Aorta (tissue), 5 donors: Measurements from ENCODE around the gene COA3. TPM values are rescaled to one million over a fixed set of nuclear protein-coding genes. Genes with fewer than 3 reads are reported as not detected.

Source experiments
- ATAC-seq: fragments of 200-7000 bp; cut with Tn5 transposase; one replicate; pipeline ENCODE4 v1.9.1; 2022; ENCODE audit warnings: moderate library complexity; ENCODE audit not compliant: low FRiP score
- DNase-seq, 2 donors: peaks; one replicate each; pipeline ENCODE4 v3.0.0-alpha.2; 2020
- H3K27ac ChIP-seq, 2 donors: one replicate each; pipeline ENCODE4 v1.5.1; 2013; ENCODE audit warnings: low read length in 2 of 2, mild to moderate bottlenecking in 2 of 2, moderate library complexity in 2 of 2, control low read depth in 1 of 2, inconsistent platforms in 1 of 2, low read depth in 1 of 2
- H3K27me3 ChIP-seq, 2 donors: one replicate each; pipeline ENCODE4 v1.6.1; 2013; ENCODE audit warnings: control low read depth in 1 of 2, low read length in 1 of 2, mild to moderate bottlenecking in 1 of 2, moderate library complexity in 1 of 2; ENCODE audit not compliant: insufficient read depth in 2 of 2, control insufficient read depth in 1 of 2
- H3K36me3 ChIP-seq, 2 donors: one replicate each; pipeline ENCODE4 v1.6.1; 2013; ENCODE audit warnings: control low read depth in 1 of 2, low read length in 1 of 2, mild to moderate bottlenecking in 1 of 2; ENCODE audit not compliant: insufficient read depth in 2 of 2, control insufficient read depth in 1 of 2
- H3K4me1 ChIP-seq, 2 donors: one replicate each; pipeline ENCODE4 v1.6.1; 2013; ENCODE audit warnings: low read length in 2 of 2, control low read depth in 1 of 2, mild to moderate bottlenecking in 1 of 2, moderate library complexity in 1 of 2; ENCODE audit not compliant: insufficient read depth in 2 of 2, control insufficient read depth in 1 of 2
- H3K4me3 ChIP-seq, 2 donors: one replicate each; pipeline ENCODE4 v1.5.1; 2013; ENCODE audit warnings: low read length in 2 of 2, control low read depth in 1 of 2, mild to moderate bottlenecking in 1 of 2
- H3K9me3 ChIP-seq: one replicate; pipeline ENCODE4 v1.6.1; 2013; ENCODE audit warnings: mild to moderate bottlenecking, low read length; ENCODE audit not compliant: control insufficient read depth
- WGBS, 2 donors: extraction: QIAGEN DNeasy Blood & Tissue Kit; methylation state at CpG; one replicate each; pipeline ENCODE4 v1.1.7; 2013; 5-methylcytosine and 5-hydroxymethylcytosine counted together
- intact Hi-C, 2 donors: fragments of 100-400 bp; cut with DNase I; formaldehyde crosslinking; loops; one replicate each; pipeline versions ENCODE4 v1.14.2 to v1.15.0; 2022
- polyA plus RNA-seq, 2 donors: library from polyadenylated mRNA; stranded (reverse); fragments of 200-250 nt; gene quantifications; one replicate each; pipeline ENCODE4 v1.2.3, GENCODE V29; 2013
- total RNA-seq, 2 donors: library from RNA; stranded (reverse); fragmentation: NEBNext Ultra II Directional; extraction: Animal tissue kit (Norgen Biotek cat#: 25700); gene quantifications; one replicate each; pipeline ENCODE4 v1.2.1, GENCODE V29; 2021
- donor health status: healthy with polysubstance abuse.
- donor health status: Bipolar disorder and iron deficiency.
- donor health status: DM: no; HTN: no; CAD: no.
- donor health status: DM: no; HTN: no; CAD: no.
- donor health status: DM: yes; HTN: yes; CAD: no.

The COA3 gene
- total and polyA plus RNA-seq, 4 donors = 31.7 to 117 (median 55.4) TPM

DNA sequence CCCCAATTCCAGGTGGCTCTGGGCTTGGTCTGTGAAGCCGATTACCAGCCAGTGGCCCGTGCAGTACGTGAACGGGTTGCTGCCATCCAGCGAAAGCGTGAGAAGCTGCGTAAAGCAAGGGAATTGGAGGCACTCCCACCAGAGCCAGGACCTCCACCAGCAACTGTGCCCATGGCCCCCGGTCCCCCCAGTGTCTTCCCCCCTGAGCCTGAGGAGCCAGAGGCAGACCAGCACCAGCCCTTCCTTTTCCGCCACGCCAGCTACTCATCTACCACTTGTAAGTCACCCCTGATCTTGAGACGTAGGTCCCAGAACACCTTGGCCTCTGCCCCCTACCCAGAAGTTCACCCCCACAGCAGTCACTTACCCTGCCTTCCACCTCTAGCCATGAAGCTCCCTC is 11.2 kb downstream of the COA3 start:
- intact Hi-C loops = no loop called here

DNA sequence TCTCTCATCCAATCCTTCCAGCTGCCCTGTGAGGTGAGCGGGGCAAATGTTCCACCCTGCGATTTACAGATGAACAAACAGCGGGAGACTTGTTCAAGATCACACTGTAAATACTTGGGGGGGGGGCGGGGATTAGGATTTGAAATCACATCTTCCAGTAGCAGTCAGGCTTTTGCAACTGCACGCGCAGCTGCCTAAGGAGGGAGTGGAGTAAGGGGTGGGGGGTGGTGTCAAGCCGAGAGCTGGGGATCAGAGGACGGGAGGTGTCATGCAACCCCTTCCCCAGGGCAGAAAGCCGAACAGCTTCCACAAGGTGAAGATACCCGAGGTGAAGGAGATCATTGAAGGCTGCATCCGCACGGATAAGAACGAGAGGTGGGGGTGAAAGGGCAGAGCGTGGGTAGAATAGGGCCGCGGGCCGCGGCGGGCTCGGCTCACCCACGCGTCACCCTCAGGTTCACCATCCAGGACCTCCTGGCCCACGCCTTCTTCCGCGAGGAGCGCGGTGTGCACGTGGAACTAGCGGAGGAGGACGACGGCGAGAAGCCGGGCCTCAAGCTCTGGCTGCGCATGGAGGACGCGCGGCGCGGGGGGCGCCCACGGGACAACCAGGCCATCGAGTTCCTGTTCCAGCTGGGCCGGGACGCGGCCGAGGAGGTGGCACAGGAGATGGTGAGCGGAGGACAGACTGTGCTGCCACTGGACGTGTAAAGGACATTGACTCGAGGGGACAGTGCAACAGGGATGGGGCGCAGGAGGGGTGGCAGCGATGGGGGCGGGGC is 13.5 kb downstream of the COA3 start:
- no peak for ATAC-seq
- WGBS, 2 donors = 21 to 40% methylated on average over 52 of the region's 52 CpGs
- no peaks in the 10 kb centered on the region for H3K9me3 ChIP-seq
- H3K4me3 ChIP-seq = no peak overlapping the region
- H3K27ac ChIP-seq = no peak overlapping the region
- no peaks in the 10 kb centered on the region for H3K36me3 ChIP-seq
- intact Hi-C loops = no loop called here
- DNase-seq = no peak
- no peaks in the 10 kb centered on the region for H3K27me3 ChIP-seq
- H3K4me1 ChIP-seq = no peaks in the 10 kb centered on the region

More for the DNA sequence above, 11.2 kb downstream of the COA3 start:
- Histone ChIP-seq H3K4me3 (no peak overlapping the region), H3K27me3 (no peaks in the 10 kb centered on the region), H3K9me3 (no peaks in the 10 kb centered on the region), H3K27ac (no peak overlapping the region), H3K4me1 (no peaks in the 10 kb centered on the region), H3K36me3 (no peaks in the 10 kb centered on the region)
- WGBS, 2 donors = 86 to 89% methylated on average over 11 of the region's 11 CpGs
- ATAC-seq = no peak
- DNase-seq = no peak

DNA sequence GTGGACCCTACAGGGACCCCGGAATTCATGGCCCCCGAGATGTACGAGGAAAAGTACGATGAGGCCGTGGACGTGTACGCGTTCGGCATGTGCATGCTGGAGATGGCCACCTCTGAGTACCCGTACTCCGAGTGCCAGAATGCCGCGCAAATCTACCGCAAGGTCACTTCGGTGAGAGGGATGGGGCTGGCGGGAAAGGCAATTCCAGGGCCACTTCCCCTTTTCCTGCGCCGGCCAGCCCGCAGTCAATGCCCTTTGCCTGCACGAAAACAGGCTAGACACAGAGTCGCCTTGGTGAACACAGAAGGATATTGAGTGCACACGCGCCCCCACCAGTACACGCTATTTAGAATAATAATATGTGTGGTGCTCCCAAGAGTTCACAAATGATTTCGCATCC is 14.1 kb downstream of the COA3 start:
- intact Hi-C loops = no loop called here
- no peaks in the 10 kb centered on the region for H3K36me3 ChIP-seq
- WGBS, 2 donors = 52 to 55% methylated on average over 25 of the region's 25 CpGs
- no peaks in the 10 kb centered on the region for H3K4me1 ChIP-seq
- ATAC-seq (no peak), DNase-seq (no peak)
- H3K9me3 ChIP-seq = no peaks in the 10 kb centered on the region
- no peak overlapping the region for H3K4me3 ChIP-seq
- H3K27ac ChIP-seq = no peak overlapping the region
- no peaks in the 10 kb centered on the region for H3K27me3 ChIP-seq

DNA sequence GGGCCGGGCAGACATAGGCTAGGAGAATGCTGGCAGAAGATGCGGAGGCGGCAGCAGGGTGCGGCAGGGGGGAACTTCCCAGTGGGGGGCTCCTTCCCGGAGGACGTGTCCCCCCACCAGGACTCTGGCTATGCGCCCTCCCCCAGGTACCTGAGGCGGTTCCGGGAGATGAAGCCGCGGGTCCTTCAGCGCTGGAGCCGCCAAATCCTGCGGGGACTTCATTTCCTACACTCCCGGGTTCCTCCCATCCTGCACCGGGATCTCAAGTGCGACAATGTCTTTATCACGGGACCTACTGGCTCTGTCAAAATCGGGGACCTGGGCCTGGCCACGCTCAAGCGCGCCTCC is 14.7 kb downstream of the COA3 start:
- intact Hi-C loops = no loop called here
- Histone ChIP-seq H3K27me3 (no peaks in the 10 kb centered on the region), H3K9me3 (no peaks in the 10 kb centered on the region), H3K4me3 (no peak overlapping the region), H3K36me3 (peaks cover 0 to 2% of the 10 kb centered on the region in 2 donors), H3K27ac (no peak overlapping the region), H3K4me1 (no peaks in the 10 kb centered on the region)
- 42% methylated on average over 22 of the region's 22 CpGs for WGBS, 2 donors
- DNase-seq = no peak
- ATAC-seq = no peak

DNA sequence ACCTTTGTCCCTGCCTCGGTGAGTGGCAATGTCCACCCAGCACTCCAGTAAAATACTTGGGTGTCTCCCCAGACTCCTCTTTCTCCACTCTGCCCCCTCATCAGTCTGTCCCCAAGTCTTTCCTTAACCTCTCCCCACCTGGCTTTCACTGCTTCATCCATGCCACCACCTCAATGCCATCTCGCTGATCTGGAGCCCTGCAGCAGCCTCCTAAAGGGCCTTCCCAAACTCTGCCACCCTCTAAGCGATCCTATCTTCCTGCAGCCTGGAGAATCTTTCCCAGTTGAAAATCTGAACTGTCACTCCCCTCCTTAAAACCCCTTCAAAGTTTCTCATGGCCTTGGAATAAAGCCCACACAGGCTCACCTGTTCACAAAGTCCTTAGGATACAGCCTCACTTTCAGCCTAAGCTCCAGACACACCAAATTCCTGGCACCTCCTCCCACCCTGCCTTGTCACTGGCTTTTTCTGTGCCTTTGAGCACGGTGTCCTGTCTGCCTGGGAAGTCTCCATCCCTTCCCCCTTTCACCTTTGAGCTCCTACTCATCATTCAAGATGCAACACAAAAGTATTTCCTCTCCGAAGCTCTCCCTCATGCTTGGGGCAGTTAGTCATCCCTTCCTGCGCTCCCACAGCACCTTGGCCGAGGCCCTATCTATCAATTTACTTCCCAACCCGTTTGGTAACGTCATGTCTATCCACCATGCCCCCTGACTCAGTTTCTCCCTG is 15.3 kb downstream of the COA3 start:
- no peak for DNase-seq
- H3K27ac ChIP-seq = no peak overlapping the region
- no peaks in the 10 kb centered on the region for H3K27me3 ChIP-seq
- H3K4me3 ChIP-seq = no peak overlapping the region
- 58 to 61% methylated on average over 9 of the region's 9 CpGs for WGBS, 2 donors
- intact Hi-C loops = no loop called here
- H3K4me1 ChIP-seq = no peaks in the 10 kb centered on the region
- H3K36me3 ChIP-seq = peaks cover 0 to 2% of the 10 kb centered on the region in 2 donors
- no peaks in the 10 kb centered on the region for H3K9me3 ChIP-seq
- no peak for ATAC-seq

DNA sequence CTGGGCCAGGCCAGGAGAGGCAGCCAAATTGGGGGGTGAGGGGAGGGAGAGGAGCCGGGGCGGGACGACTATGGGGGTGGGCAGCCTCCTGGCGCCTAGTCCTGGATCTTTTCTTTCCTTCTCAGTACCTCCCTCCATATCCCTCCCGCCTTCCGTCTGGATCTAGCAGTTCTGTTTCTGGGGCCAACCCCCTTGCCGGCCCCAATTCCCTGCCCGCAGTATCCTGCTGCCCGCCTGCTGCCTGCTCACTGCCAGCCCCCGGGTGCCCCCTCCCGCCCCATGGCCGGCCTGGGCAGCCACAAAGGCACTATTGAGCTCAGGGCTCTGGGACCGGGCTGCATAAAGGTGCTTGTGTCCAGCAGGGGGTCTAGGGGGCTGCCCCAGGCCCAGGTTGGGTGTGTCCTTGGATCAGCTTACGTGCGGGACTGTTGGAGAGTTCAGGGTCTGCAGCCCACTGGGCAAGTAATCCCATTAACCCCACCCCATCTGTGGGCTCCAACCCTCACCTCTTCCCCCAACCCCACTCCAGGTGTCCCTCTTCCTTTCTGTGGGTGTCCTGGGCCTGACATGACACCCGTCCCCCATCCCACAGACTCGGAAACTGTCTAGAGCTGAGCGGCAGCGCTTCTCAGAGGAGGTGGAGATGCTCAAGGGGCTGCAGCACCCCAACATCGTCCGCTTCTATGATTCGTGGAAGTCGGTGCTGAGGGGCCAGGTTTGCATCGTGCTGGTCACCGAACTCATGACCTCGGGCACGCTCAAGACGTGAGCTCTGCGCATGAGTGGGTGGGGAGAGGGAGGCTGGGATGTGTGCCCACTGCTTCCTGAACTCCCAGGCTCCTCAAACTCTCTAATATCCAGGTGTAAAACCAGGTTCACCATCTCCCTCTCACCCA is 16.1 kb downstream of the COA3 start:
- intact Hi-C loops = no loop called here
- H3K9me3 ChIP-seq = no peaks in the 10 kb centered on the region
- no peaks in the 10 kb centered on the region for H3K27me3 ChIP-seq
- no peaks in the 10 kb centered on the region for H3K4me1 ChIP-seq
- H3K36me3 ChIP-seq = peaks cover 0 to 2% of the 10 kb centered on the region in 2 donors
- 30 to 40% methylated on average over 29 of the region's 29 CpGs for WGBS, 2 donors
- ATAC-seq = no peak
- no peak overlapping the region for H3K4me3 ChIP-seq
- no peak overlapping the region for H3K27ac ChIP-seq
- DNase-seq = no peak

DNA sequence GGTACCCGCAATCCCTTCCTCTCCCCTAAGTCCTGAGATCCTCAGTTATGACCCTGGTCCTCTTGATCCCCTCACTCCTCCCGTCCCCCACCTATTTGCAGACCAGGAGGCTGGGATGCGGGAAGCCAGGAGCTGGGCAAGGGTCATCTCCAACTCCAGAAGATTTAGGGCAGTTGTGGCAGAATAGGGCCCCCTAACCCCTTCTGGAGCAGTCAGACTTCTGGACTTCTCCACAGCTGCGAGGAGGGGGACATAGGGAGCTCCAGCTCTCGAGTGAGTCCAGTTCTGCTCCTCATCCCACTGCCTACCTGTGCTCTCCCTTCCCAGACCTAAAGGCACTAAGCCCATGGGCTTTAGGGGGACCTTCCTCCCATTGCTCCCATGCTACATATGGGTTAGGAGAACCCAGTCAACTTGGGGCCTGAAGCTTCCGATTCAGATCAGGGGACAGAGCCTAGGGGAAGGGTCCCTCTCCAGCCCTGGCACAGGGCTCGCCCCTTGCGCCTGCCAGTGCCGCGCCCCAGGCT is 16.8 kb downstream of the COA3 start:
- DNase-seq (no peak), ATAC-seq (peak; percentile 19)
- H3K36me3 ChIP-seq = peaks cover 0 to 2% of the 10 kb centered on the region in 2 donors
- intact Hi-C loops = no loop called here
- H3K27ac ChIP-seq = no peak overlapping the region
- H3K4me1 ChIP-seq = no peaks in the 10 kb centered on the region
- H3K27me3 ChIP-seq = no peaks in the 10 kb centered on the region
- H3K4me3 ChIP-seq = no peak overlapping the region
- WGBS, 2 donors = 30 to 36% methylated on average over 10 of the region's 10 CpGs
- H3K9me3 ChIP-seq = no peaks in the 10 kb centered on the region

DNA sequence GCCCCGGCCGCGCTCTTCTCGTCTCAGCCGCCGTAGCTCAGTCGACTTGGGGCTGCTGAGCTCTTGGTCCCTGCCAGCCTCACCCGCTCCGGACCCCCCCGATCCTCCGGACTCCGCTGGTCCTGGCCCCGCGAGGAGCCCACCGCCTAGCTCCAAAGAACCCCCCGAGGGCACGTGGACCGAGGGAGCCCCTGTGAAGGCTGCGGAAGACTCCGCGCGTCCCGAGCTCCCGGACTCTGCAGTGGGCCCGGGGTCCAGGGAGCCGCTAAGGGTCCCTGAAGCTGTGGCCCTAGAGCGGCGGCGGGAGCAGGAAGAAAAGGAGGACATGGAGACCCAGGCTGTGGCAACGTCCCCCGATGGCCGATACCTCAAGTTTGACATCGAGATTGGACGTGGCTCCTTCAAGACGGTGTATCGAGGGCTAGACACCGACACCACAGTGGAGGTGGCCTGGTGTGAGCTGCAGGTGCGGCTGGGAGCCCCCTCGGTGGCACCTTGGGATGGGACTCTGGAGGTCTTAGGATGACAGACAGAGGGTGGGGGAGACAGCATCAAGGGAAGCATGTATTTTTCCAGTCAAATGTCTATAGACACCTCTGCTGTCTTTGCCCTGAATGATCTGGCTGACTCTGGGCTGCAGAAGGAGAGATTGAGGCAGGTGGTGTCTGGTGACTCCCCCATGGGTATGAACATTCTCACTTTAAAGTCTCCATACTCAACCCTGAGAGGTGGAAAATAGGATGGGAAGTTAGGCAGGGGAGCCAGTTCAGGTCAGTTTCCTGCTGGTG is 17.5 kb downstream of the COA3 start:
- H3K4me3 ChIP-seq = no peak overlapping the region
- H3K27me3 ChIP-seq = no peaks in the 10 kb centered on the region
- no peaks in the 10 kb centered on the region for H3K4me1 ChIP-seq
- H3K9me3 ChIP-seq = no peaks in the 10 kb centered on the region
- H3K36me3 ChIP-seq = peaks cover 0 to 2% of the 10 kb centered on the region in 2 donors
- DNase-seq = no peak
- intact Hi-C loops = no loop called here
- H3K27ac ChIP-seq = no peak overlapping the region
- WGBS, 2 donors = 6 to 8% methylated on average over 39 of the region's 39 CpGs
- ATAC-seq = no peak
